K562 (cell line): Measurements from ENCODE around the gene NEB. TPM values are rescaled to one million over a fixed set of nuclear protein-coding genes. Genes with fewer than 3 reads are reported as not detected.
"Not testable (repeated sequence)": the region's sequence is repeated elsewhere in the genome, so short reads cannot be mapped to it uniquely, and the experiment has no call there.

Source experiments
- ATAC-seq: fragments of 200-7000 bp; cut with Tn5 transposase; 3 replicates; pipeline ENCODE4 v1.9.1; 2020; ENCODE audit warnings: moderate library complexity
- BruUV-seq: library from RNA; stranded (reverse); fragments of 400-500 nt; replicated peaks from 2 replicates; lab custom pipeline; 2021; lab: Mats Ljungman, UMichigan
- CTCF ChIA-PET: fragments of 300-600 bp; formaldehyde crosslinking; extraction: SDS; loops from one replicate; lab custom pipeline; 2021; ENCODE audit warnings: low intra/inter-chr PET ratio; lab: Yijun Ruan, JAX
- POLR2A ChIA-PET: fragments of 300-600, 350-650 bp; sonication (Branson Sonifier 250); formaldehyde crosslinking; extraction: SDS; loops from one replicate; lab custom pipeline; 2021; ENCODE audit warnings: antibody characterized with exemption, inconsistent platforms; lab: Yijun Ruan, JAX
- DNase-seq, 4 experiments: peaks; one replicate each; pipeline versions ENCODE4 v3.0.0 to v3.0.0-alpha.2; 2011 to 2018; ENCODE audit warnings: low spot score in 3 of 4, mixed read lengths in 3 of 4; ENCODE audit errors: extremely low read depth in 1 of 4
- FAIRE-seq: peaks from 2 replicates; lab custom pipeline; 2011; peaks lifted over from hg19 to GRCh38; lab: Jason Lieb, UNC
- H2AFZ ChIP-seq: 2 replicates; pipeline ENCODE4 v1.6.0; 2011; ENCODE audit warnings: low read depth, low read length, control low read depth, inconsistent platforms
- H3K27ac ChIP-seq: fragments of 200-600 bp; 3 replicates; pipeline ENCODE4 v1.8.0; 2011; ENCODE audit warnings: low read depth, mild to moderate bottlenecking, control low read depth, inconsistent platforms, low read length, moderate library complexity, mixed read lengths; ENCODE audit errors: extremely low read depth
- H3K27me3 ChIP-seq, 2 experiments: fragments of 300-600 bp in 1 of 2; 2 replicates in 1 of 2; 3 replicates in 1 of 2; pipeline versions ENCODE4 v1.6.0 to v1.8.0; 2011; ENCODE audit warnings: inconsistent platforms in 2 of 2, low read length in 2 of 2, mild to moderate bottlenecking in 1 of 2, mixed read lengths in 1 of 2, moderate library complexity in 1 of 2; ENCODE audit not compliant: control insufficient read depth in 2 of 2, insufficient read depth in 2 of 2
- H3K36me3 ChIP-seq: fragments of 300-600 bp; 3 replicates; pipeline ENCODE4 v1.8.0; 2011; ENCODE audit warnings: mild to moderate bottlenecking, low read length, inconsistent platforms; ENCODE audit not compliant: control insufficient read depth, insufficient read depth
- H3K4me1 ChIP-seq, 2 experiments: fragments of 200-600 bp in 1 of 2; replicated peaks in 1 of 2; 2 replicates in 1 of 2; 3 replicates in 1 of 2; pipeline versions ENCODE4 v1.5.1 to v1.8.0; 2011; ENCODE audit warnings: inconsistent platforms in 2 of 2, low read length in 2 of 2, mild to moderate bottlenecking in 1 of 2, mixed read lengths in 1 of 2, moderate library complexity in 1 of 2; ENCODE audit not compliant: control insufficient read depth in 2 of 2, insufficient read depth in 2 of 2
- H3K4me2 ChIP-seq: 2 replicates; pipeline ENCODE4 v1.6.1; 2011; ENCODE audit warnings: low read length, control low read depth, inconsistent platforms, mixed read lengths; ENCODE audit not compliant: insufficient read depth
- H3K4me3 ChIP-seq: fragments of 200-600 bp; sonication (generic), shearing (Covaris generic); 2 replicates; pipeline ENCODE4 v1.5.1; 2016; ENCODE audit warnings: control low read depth, inconsistent platforms
- H3K79me2 ChIP-seq: fragments of 200-600 bp; 3 replicates; pipeline ENCODE4 v1.8.0; 2011; ENCODE audit warnings: low read length, inconsistent platforms; ENCODE audit not compliant: control insufficient read depth, insufficient read depth
- H3K9ac ChIP-seq, 2 experiments: 2 replicates each; pipeline versions ENCODE4 v1.6.0 to v1.6.1; 2011; ENCODE audit warnings: low read depth in 2 of 2, low read length in 2 of 2, control low read depth in 1 of 2, inconsistent platforms in 1 of 2, mild to moderate bottlenecking in 1 of 2, mixed read lengths in 1 of 2; ENCODE audit not compliant: insufficient read depth in 1 of 2
- H3K9me1 ChIP-seq: one replicate; pipeline ENCODE4 v1.6.0; 2011; ENCODE audit warnings: inconsistent platforms, mild to moderate bottlenecking, low read length, moderate library complexity; ENCODE audit not compliant: control insufficient read depth, insufficient read depth
- H3K9me3 ChIP-seq: replicated peaks from 2 replicates; pipeline ENCODE4 v1.5.1; 2011; ENCODE audit warnings: low read depth, low read length, inconsistent platforms; ENCODE audit not compliant: control insufficient read depth, insufficient read depth
- H4K20me1 ChIP-seq: replicated peaks from 2 replicates; pipeline ENCODE4 v1.6.1; 2011; ENCODE audit warnings: low read length, inconsistent platforms, mixed read lengths; ENCODE audit not compliant: control insufficient read depth, insufficient read depth
- CEBPB ChIP-seq: fragments of 450-650 bp; IDR thresholded peaks from 2 replicates; pipeline ENCODE4 v1.6.1; 2016; ENCODE audit warnings: missing genetic modification characterization, missing compliant biosample characterization
- CEBPG ChIP-seq, 3 experiments: fragments of 200-800 bp in 1 of 3; sonication (Bioruptor generic) in 1 of 3; sonication (generic) in 1 of 3; formaldehyde crosslinking in 1 of 3; IDR thresholded peaks in 2 of 3; conservative IDR thresholded peaks in 1 of 3; 2 replicates each; pipeline versions ENCODE4 v1.6.1 to v1.8.0; 2016 to 2022; ENCODE audit warnings: missing compliant biosample characterization in 2 of 3, missing genetic modification characterization in 2 of 3, mild to moderate bottlenecking in 1 of 3, missing genetic modification reagents in 1 of 3
- MAFF ChIP-seq: IDR thresholded peaks from 2 replicates; pipeline ENCODE4 v1.6.1; 2012; ENCODE audit warnings: low read length, improper control_type of control experiment
- ZNF316 ChIP-seq: fragments of 450-650 bp; IDR thresholded peaks from 2 replicates; pipeline ENCODE4 v1.6.1; 2016
- WGBS: fragments of 100-300 bp; shearing (Covaris generic); methylation state at CpG from one replicate; pipeline ENCODE4 v1.1.6; 2016; ENCODE audit warnings: low coverage, mixed read lengths; ENCODE audit not compliant: insufficient coverage; ENCODE audit errors: missing lambda C conversion rate; 5-methylcytosine and 5-hydroxymethylcytosine counted together
- in situ Hi-C: fragments of 300-500 bp; cut with MboI; formaldehyde crosslinking; loops from 4 replicates; pipeline ENCODE4 v1.15.0; 2018; ENCODE audit warnings: inconsistent platforms, mixed read lengths
- intact Hi-C: fragments of 100-400 bp; cut with micrococcal nuclease; formaldehyde crosslinking; loops from 2 replicates; pipeline ENCODE4 v1.14.2; 2022
- polyA plus RNA-seq, 8 experiments: library from polyadenylated mRNA; depleted of rRNA in 4 of 8; stranded (reverse) in 5 of 8; unstranded in 3 of 8; fragments of >200 nt; fragmentation: Nextera tagmentation in 2 of 8; fragmentation: Illumina TruSeq in 1 of 8; extraction: Ambion mirVana in 2 of 8; extraction: Trizol in 1 of 8; gene quantifications; 2 replicates each; pipeline versions ENCODE4 v1.2.1 to v1.2.3, GENCODE V29; 2011 to 2014; ENCODE audit warnings: inconsistent platforms in 1 of 8, missing spikeins in 1 of 8
- total RNA-seq, 7 experiments: library from RNA; depleted of rRNA in 6 of 7; stranded (reverse); fragments of >200 nt in 6 of 7; fragmentation: Illumina TruSeq in 2 of 7; extraction: Trizol in 2 of 7; gene quantifications; 2 replicates each; pipeline versions ENCODE4 v1.2.1 to v1.2.3, GENCODE V29; 2011 to 2021; ENCODE audit warnings: low replicate concordance in 1 of 7

Gene NEB
- total and polyA plus RNA-seq, 9 of the 15 experiments (the other 6 are each of a cell fraction or from before 2014, with no cell fraction given): 1.7 to 3.8 (median 2.9) TPM

- no peaks in the 10 kb centered on the region for H3K9me3 ChIP-seq
- no peak overlapping the region for H3K27ac ChIP-seq
- H3K4me3 ChIP-seq: no peak overlapping the region
- DNase-seq (no peak), FAIRE-seq (no peak), ATAC-seq (no peak)
- H3K9ac ChIP-seq: no peak overlapping the region
- no peaks in the 10 kb centered on the region for H3K27me3 ChIP-seq
- no peak overlapping the region for H3K4me2 ChIP-seq
- H3K9me1 ChIP-seq: no peaks in the 10 kb centered on the region
- BruUV-seq: no TSS peak
- no peaks in the 10 kb centered on the region for H3K36me3 ChIP-seq
- intact Hi-C loops (no loop called here), in situ Hi-C loops (no loop called here)
- ChIA-PET POLR2A (no interaction called here), CTCF (no interaction called here)
- TF ChIP-seq MAFF (no peak), ZNF316 (peak; percentile 48)
- no peaks in the 10 kb centered on the region for H4K20me1 ChIP-seq
- no peak overlapping the region for H2AFZ ChIP-seq
- WGBS: 24% methylated on average over 1 of the region's 1 CpG
- H3K4me1 ChIP-seq: peaks cover 0 to 11% of the 10 kb centered on the region in 2 experiments; a peak in 2 of 5 replicates
- H3K79me2 ChIP-seq: no peaks in the 10 kb centered on the region
Observed at GRCh38 chr2:151649400-151649799, 84.9 kb downstream of the NEB start.

GRCh38 chr2:151646512-151646911 lies 87.8 kb downstream of the NEB start:
- H3K4me1 ChIP-seq; H3K9me1 ChIP-seq; H2AFZ ChIP-seq; H3K27me3 ChIP-seq; H3K4me2 ChIP-seq; DNase-seq; in situ Hi-C loops; H3K9me3 ChIP-seq; ATAC-seq; intact Hi-C loops; H3K9ac ChIP-seq; H3K79me2 ChIP-seq; H3K36me3 ChIP-seq; H3K4me3 ChIP-seq; TF ChIP-seq CEBPG (CRISPR knock-in tag; IDR thresholded peaks at IDR 0.05): not testable (repeated sequence)
- WGBS: 54% methylated on average over 4 of the region's 4 CpGs
- POLR2A ChIA-PET: interaction anchor here (1.3 kb wide), 1 partner anchor 10 kb away, joined by 3 read pairs; no protein-coding TSS in a partner anchor
- TF ChIP-seq CEBPB (tag) (peak; percentile 48; the same call in 1 of the 2 replicates), CEBPG (tag; conservative IDR thresholded peaks at IDR 0.05 in 1 of 2, IDR thresholded peaks at IDR 0.05 in 1 of 2) (0 out of 4 replicates have a peak, but pooled peaks of 1 of the 2 experiments have one; percentile 40)
- TF ChIP-seq, all 486 proteins: peak for 2; not testable (repeated sequence) for 484
- CTCF ChIA-PET, H4K20me1 ChIP-seq, FAIRE-seq, H3K27ac ChIP-seq, BruUV-seq: not testable (repeated sequence)
